Measurements from ENCODE around the gene F2.

F2 gene

DNA sequence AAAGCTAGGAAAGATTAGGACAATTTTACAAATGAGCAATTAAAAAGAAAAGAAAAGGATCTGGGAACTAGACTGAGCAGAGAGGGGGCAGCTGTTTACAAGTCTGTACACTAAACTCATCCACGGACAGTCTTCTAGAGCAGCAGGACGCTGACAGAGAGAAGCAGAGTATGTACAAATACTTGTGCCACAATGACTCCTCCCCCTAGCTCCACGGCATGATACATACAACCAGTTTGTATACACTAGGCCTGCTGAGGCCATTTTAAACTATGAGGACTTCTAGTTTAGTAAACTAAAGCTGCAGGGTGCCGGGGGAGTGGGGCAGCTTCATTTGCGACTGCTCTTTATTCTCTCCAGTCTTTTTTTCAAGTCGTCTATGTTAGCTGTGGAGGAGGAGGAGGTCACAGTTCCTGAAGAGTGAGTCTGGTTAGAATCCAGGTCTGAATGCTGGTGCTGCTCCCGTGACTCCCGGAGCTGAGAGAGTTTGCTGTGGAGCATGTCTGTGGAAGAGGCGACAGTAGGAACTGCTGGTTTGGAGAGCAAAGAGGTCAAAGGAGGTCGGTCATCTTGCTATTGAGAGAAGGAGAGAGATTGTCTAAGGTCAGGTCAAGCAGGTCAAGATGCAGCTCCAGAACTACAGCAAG, 24.8 kb downstream of the F2 start:
- DNase-seq, result no peak

DNA sequence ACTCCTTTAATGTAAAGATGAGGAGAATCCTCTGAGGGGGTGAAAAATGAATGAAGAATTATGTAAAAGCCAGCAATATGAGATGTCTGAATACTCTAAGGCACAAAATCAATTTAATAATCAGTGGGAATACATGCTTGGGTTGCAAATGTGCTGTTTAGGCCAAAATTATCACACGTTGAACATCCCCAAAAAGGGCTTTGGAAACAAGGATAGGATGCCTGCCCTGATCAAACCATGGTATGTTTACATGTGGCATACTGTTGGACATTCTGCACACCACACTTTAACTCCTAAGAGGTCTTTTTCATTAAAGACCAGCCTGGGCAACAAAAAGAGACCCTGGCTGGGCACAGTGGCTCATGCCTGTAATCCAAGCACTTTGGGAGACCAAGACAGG, 26.3 kb downstream of the F2 start:
- no peak for DNase-seq

DNA sequence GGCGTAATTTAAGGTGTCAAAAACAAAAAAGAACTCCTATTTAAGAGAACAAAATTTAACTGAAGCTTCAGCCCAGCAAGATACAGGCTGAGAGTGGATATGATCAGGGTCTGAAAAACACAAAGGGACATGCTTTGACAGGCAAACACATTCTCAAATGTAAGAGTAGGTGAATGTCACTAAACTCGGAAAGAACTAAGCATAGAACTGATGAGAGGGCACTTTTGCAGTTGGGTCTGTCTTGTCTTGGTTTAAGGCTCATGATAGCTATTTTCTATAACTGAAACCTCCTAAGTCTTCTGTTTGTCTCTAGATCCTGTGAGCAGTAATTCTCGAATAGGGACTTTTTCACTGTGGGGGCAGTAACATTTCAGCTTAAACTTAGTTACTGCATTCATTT, 27.0 kb downstream of the F2 start:
- no peak for DNase-seq

DNA sequence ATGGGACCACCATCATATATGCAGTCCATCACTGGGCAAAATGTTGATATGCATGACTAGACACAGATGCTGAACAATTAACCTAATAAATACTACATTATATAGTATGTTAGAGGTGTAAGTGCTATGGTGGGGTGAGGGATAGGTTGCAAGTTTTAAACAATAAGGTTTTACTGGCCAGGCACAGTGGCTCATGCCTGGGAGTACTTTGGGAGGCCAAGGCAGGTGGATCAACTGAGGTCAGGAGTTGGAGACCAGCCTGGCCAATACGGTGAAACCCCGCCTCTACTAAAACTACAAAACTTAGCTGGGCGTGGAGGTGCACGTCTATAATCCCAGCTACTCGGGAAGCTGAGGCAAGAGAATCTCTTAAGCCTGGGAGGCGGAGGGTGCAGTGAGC, 28.1 kb downstream of the F2 start:
- no peak for DNase-seq

DNA sequence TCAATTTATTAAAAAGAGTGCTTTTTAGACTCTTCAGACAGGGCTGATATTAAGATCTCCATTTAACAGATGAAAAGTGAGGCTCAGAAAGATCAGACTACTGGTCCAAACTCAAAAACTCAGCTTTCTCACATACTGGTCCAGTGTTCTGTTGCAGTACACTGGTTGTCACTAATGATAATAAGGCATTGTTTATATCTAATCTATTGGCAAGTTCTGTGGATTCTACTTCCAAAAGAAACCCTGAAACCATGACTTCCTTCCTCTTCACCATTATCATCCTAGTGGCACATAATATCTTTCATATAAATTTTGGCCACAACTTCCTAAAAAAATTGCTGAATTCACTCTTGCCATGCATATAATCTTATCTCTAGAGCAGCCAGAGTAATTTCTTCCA, 36.9 kb downstream of the F2 start:
- DNase-seq, result no peak

DNA sequence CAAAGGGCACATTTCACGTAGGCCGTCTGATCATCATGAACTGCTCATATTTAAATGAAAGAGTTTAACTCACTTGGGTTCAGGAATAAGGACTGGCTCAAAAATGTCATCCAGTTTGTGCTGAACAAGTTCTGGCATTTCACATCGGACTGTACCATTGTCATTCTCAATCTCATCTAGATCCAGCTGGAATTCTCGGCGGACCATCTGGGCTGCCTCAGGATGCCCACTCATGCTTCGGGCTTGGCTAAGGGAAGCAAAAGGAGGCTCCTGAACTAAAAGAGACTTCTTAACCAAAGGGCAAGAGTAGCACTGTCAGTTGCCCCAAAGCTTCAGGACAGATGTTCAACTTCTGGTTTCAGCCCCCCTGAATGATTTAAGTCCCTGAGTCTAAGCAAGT, 40.2 kb downstream of the F2 start:
- no peak for DNase-seq

DNA sequence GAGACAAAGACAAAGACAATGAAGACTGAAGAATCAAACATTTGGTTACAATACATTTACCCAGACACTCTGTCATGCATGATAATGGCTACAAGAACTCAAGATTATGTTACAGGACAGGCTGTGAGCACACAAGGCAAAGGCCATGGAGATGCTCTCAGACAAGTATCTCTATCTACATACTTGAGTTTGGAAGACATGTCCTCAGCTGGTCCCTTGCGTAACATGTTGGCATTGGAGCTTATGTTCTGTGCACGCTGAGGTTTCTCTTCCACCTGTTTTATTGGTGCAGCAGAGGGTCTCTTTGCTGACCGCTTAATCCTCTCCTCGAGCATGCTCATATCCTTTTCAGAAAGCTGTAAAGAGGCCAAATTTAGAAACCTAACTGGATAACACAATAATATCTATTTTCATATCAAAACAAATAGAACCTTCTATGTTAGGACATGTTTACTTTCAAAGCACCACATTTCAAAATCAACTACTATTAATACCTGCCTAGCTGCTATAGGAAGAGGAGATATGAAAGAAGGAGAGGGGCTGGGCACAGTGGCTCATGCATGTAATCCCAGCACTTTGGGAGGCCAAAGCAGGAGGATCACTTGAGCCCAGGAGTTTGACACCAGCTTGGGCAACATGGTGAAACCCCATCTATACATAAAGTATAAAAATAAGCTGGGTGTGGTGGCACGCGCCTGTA, 41.6 kb downstream of the F2 start:
- no peak for DNase-seq

DNA sequence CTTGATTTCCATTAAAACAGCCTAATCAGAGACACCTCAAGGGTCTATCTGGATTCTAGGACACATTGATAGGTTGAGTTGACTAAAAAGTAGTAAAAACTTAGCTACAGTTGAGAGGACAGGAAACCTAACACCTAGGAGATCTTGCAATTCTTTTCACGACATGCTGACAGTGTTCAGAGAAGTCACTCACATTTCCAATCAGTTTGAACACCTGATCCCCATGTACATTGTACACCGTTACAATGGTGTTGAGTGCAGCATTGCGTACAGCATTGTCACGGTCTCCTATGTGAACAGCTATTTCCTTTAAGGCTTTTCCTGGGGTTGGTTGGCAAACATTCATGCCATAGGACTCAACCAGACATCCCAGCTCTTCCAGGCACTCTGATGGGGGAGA, 42.8 kb downstream of the F2 start:
- DNase-seq, result no peak

DNA sequence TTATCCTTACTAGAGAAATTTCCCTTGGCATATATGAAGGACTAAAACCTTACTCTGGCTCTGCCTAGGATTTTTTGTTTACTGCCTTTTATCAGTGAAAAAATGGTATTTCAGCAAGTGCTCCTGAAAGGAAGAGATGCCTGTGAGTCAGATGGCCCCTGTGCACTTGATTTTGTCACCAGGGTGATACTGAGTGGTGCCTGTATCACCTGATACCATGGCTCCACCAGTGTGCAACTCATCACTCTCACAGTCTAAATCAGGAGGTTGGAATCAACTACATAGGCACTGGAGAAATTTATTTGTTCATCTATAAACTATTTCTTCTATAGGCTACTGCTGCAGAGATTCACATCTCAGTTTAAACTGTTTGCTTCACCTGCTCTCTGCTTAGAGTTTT, 43.2 kb downstream of the F2 start:
- DNase-seq, result no peak

DNA sequence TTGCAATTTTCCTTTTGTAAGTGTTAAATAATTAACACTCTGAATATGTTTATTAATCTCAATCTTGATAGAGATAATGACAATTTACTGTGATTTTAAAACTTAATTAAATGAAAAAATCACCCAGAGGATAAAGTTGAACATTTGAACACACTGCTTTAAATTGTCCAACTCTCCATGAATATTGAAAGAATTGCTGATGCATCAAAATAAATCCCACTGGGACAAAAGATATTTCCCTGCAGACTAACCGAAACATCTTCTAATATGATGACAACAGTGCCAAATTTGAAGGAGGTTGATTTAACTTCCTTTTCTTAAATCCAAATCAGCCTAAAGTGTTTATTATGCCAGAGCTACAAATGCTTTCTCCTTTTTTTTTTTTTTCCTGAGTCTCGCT, 47.6 kb downstream of the F2 start:
- DNase-seq, result no peak

DNA sequence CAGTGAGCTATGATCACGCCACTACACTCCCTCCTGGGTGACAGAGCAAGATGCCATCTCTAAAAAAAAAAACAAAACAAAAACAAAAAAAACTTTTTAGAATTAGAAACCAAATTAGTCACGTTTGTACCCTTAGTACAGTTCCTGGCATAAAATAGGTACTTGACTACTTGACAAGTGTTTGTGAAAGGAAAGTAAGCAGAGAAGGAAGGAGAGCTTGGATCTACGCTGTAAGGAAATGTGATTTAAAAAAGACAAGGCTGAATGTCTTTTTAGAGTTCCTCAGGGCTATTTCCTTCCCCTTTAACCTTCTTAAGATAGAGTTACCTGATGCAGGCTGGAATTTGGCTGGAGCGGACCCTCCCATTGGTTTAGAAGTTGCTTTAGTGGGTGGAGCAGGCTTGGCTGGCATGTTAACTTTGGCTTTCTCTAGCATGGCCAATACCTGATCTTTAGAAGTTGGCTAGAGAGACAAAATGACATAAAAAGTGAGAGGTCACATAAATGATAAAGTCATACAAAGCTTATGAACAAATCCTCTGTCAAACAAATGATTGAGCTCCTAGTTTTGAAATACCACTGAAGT, 50.7 kb downstream of the F2 start:
- no peak for DNase-seq

DNA sequence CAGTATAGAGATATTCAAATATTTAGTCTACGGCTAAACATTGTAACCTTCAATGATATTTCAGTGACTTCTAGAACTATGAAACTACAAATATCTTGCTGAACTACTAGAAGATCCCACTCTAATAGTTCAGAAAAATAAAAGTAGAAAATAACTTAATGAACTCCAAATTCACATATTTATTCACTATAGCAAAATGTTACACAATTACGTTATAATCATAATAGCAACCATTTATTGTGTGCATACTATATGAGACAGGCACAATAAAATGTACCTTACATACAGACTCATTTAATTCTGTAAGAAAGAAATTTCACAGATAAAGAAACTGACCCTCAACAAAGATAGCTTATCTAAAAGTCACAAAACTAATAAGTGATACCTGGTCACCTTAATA, 57.9 kb downstream of the F2 start:
- DNase-seq, result no peak

DNA sequence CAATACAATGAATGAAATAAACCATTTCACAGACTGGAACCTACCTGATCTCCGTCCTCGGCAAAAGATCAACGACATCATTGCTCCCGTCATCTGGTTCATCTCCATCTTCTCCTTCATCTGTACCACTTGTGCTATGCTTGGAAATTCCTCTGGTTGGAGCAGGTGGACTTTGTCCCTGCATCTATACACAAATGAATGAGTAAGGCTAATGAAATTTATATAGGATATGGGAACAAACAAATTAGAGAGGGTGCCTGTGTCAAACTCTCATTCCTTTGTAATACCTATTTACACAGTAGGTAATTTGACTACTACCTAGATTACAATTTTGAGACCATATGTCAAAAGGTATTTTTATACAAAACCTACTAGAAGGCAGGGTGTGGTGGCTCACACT, 59.4 kb downstream of the F2 start:
- DNase-seq, result no peak
